ENCODE results near the gene SLC25A21. TPM values are rescaled to one million over a fixed set of nuclear protein-coding genes. Genes with fewer than 3 reads are reported as not detected.

The SLC25A21 gene
- polyA plus RNA-seq, 1 experiment, result 0.50 TPM

- no peak for TF ChIP-seq CTCF (IDR thresholded peaks at IDR 0.05; ENCODE audit: insufficient read depth, low read depth, low read length)
- ChIA-PET CTCF (interaction anchor here (1.0 kb wide), 1 partner anchor 25 kb away, joined by 3 read pairs; no protein-coding TSS in a partner anchor), POLR2A (no interaction called here)
- Histone ChIP-seq H3K4me3 (ENCODE audit: low read depth, low read length) (no peak overlapping the region), H3K27me3 (ENCODE audit: control insufficient read depth, insufficient read depth, low read length) (no peaks in the 10 kb centered on the region), H3K36me3 (ENCODE audit: control insufficient read depth, insufficient read depth, low read length) (no peaks in the 10 kb centered on the region)
- no peak for DNase-seq (ENCODE audit: low read depth)
Measured at GRCh38 chr14:36750244-36750643, 422.2 kb downstream of the SLC25A21 start.

GRCh38 chr14:36748610-36749213 lies 423.7 kb downstream of the SLC25A21 start:
- no peak for TF ChIP-seq CTCF (IDR thresholded peaks at IDR 0.05; ENCODE audit: insufficient read depth, low read depth, low read length)
- CTCF ChIA-PET, result interaction anchor here (0.9 to 2.5 kb wide), 10 partner anchors 11 to 409 kb away, joined by 3 to 18 read pairs (median 4); no protein-coding TSS in a partner anchor

GRCh38 chr14:36747411-36748184 lies 424.8 kb downstream of the SLC25A21 start:
- no peak overlapping the region for H3K4me3 ChIP-seq (ENCODE audit: low read depth, low read length)
- POLR2A ChIA-PET, result no interaction called here
- CTCF ChIA-PET, result interaction anchor here (0.6 to 2.5 kb wide), 18 partner anchors 10 to 411 kb away, joined by 3 to 18 read pairs (median 4); no protein-coding TSS in a partner anchor
- no peak for DNase-seq (ENCODE audit: low read depth)
- peak; percentile 65 for TF ChIP-seq CTCF (IDR thresholded peaks at IDR 0.05; ENCODE audit: insufficient read depth, low read depth, low read length)
- no peaks in the 10 kb centered on the region for H3K36me3 ChIP-seq (ENCODE audit: control insufficient read depth, insufficient read depth, low read length)
- no peaks in the 10 kb centered on the region for H3K27me3 ChIP-seq (ENCODE audit: control insufficient read depth, insufficient read depth, low read length)

More at GRCh38 chr14:36748610-36749213, 423.7 kb downstream of the SLC25A21 start:
- no peak for DNase-seq (ENCODE audit: low read depth)
- Histone ChIP-seq H3K36me3 (ENCODE audit: control insufficient read depth, insufficient read depth, low read length) (no peaks in the 10 kb centered on the region), H3K4me3 (ENCODE audit: low read depth, low read length) (no peak overlapping the region), H3K27me3 (ENCODE audit: control insufficient read depth, insufficient read depth, low read length) (no peaks in the 10 kb centered on the region)
- POLR2A ChIA-PET, result no interaction called here

GRCh38 chr14:36746872-36747271 lies 425.5 kb downstream of the SLC25A21 start:
- no peak for DNase-seq (ENCODE audit: low read depth)
- TF ChIP-seq CTCF (IDR thresholded peaks at IDR 0.05; ENCODE audit: insufficient read depth, low read depth, low read length), result no peak
- ChIA-PET CTCF (interaction anchor here (0.9 to 2.5 kb wide), 9 partner anchors 9 to 99 kb away, joined by 3 to 18 read pairs (median 4); no protein-coding TSS in a partner anchor), POLR2A (no interaction called here)
- H3K4me3 ChIP-seq (ENCODE audit: low read depth, low read length), result no peak overlapping the region
- no peaks in the 10 kb centered on the region for H3K36me3 ChIP-seq (ENCODE audit: control insufficient read depth, insufficient read depth, low read length)
- H3K27me3 ChIP-seq (ENCODE audit: control insufficient read depth, insufficient read depth, low read length), result no peaks in the 10 kb centered on the region

GRCh38 chr14:36741858-36742257 lies 430.5 kb downstream of the SLC25A21 start:
- no peak overlapping the region for H3K4me3 ChIP-seq (ENCODE audit: low read depth, low read length)
- no peak for TF ChIP-seq CTCF (IDR thresholded peaks at IDR 0.05; ENCODE audit: insufficient read depth, low read depth, low read length)
- POLR2A ChIA-PET, result no interaction called here

More at GRCh38 chr14:36741858-36742257, 430.5 kb downstream of the SLC25A21 start:
- no peak for DNase-seq (ENCODE audit: low read depth)
- Histone ChIP-seq H3K27me3 (ENCODE audit: control insufficient read depth, insufficient read depth, low read length) (no peaks in the 10 kb centered on the region), H3K36me3 (ENCODE audit: control insufficient read depth, insufficient read depth, low read length) (no peaks in the 10 kb centered on the region)
- CTCF ChIA-PET, result no interaction called here
